Measurements from ENCODE around the gene ALDH16A1.

Gene ALDH16A1

DNA sequence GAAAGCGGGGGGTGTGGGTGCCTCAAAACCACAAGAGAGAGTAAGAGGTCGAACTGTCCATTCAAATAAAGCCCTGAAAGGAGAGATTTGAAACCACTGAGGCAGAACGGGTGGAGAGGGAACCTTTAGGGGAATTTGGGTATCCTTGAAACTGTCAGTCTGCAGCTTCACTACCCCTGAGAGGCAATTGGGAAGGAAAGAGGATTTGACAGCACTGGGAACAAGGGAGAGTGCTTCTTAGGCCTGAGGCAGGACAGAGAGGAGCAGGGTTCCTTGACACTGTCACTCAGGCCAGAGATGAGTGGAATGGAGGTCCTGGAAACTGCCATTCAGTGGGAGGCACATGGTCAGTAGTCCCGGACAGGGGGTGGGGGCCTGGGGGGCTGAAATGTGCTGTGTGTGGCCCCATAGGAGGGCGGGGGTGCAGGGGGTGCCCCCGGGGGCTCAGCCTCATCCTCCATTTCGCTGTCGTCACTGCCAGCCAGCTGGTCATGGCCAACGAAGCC is 22.8 kb upstream of the ALDH16A1 start:
- no peak for DNase-seq (ENCODE audit: low read depth)
- H3K4me3 ChIP-seq (ENCODE audit: low read length): no peak overlapping the region
- no peak for TF ChIP-seq CTCF (conservative IDR thresholded peaks at IDR 0.05; ENCODE audit: low read length)

DNA sequence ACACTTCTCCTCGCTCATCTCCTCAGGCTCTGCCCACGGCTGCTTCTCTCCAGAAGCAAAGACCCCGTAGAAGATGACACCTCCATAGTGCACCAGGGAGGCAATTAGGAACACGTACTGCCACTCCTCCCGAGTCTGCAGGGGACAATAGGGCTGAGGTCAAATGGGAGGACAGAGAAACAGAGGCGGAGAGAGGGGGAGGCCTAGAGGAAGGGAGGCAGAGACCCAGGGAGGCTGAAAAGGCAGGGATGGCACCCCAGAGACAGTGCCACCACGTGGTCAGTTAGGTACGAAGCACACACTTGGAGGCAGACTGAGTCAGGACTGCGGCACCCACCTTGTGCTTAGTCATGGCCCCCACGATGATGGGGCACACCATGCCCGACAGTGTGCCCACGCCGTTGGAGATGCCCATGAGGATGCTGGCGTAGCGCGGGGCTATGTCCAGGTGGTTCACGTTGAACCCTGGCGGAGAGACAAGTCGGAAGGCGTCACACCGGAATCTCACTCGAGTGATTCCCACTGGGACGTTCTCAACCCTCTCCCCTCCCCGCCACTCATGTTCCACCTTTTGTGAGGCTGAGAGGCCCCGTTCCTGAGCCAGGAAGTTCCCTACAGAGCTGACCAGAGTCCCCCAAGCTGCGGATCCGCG is 22.2 kb upstream of the ALDH16A1 start:
- no peak for DNase-seq (ENCODE audit: low read depth)
- TF ChIP-seq CTCF (conservative IDR thresholded peaks at IDR 0.05; ENCODE audit: low read length): no peak
- no peak overlapping the region for H3K4me3 ChIP-seq (ENCODE audit: low read length)

DNA sequence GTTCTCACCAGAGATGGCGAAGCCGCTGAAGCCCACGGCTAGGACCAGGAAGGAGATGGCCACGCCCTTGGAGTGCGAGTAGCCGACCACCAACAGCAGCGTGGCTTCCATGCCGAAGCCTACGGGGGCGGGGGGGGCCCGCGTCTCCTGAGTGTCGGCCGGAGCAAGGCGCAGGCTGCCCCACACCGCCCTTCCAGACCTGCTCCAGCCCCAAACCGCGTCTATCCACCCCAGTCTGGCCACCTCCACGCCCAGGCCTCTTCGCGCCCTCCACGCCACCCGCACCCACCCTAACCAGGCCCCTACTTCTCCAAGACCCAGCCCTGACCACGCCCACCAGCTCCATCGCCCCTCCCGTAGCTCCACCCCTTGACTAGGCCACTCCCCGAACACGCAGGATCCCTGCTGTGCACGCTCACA is 21.7 kb upstream of the ALDH16A1 start:
- no peak for TF ChIP-seq CTCF (conservative IDR thresholded peaks at IDR 0.05; ENCODE audit: low read length)
- DNase-seq (ENCODE audit: low read depth): no peak
- no peak overlapping the region for H3K4me3 ChIP-seq (ENCODE audit: low read length)

GRCh38 chr19:49432141-49433073 is 20.6 kb upstream of the ALDH16A1 start:
- DNase-seq (ENCODE audit: low read depth): no peak
- TF ChIP-seq CTCF (conservative IDR thresholded peaks at IDR 0.05; ENCODE audit: low read length): no peak
- no peak overlapping the region for H3K4me3 ChIP-seq (ENCODE audit: low read length)

GRCh38 chr19:49433240-49433901 is 19.7 kb upstream of the ALDH16A1 start:
- H3K4me3 ChIP-seq (ENCODE audit: low read length): no peak overlapping the region
- TF ChIP-seq CTCF (conservative IDR thresholded peaks at IDR 0.05; ENCODE audit: low read length): no peak
- no peak for DNase-seq (ENCODE audit: low read depth)

- no peak overlapping the region for H3K4me3 ChIP-seq (ENCODE audit: low read length)
- no peak for TF ChIP-seq CTCF (conservative IDR thresholded peaks at IDR 0.05; ENCODE audit: low read length)
- no peak for DNase-seq (ENCODE audit: low read depth)
These were observed 18.0 kb upstream of the ALDH16A1 start for GRCh38 chr19:49434907-49435583.

Measured in AG10803 (cell line).